Body of pancreas (tissue), 4 donors: Measurements from ENCODE around the gene VAV2.

ENCODE experiments used
- POLR2A ChIP-seq, 3 donors: fragments of 450-650 bp; IDR thresholded peaks; one replicate each; pipeline ENCODE4 v1.6.1; 2016; ENCODE audit warnings: antibody characterized with exemption in 3 of 3, mild to moderate bottlenecking in 2 of 3
- TF ChIP-seq, protein P1 (sequence below), 7 experiments: fragments of 450-650 bp in 4 of 7; fragments of 200-600 bp in 3 of 7; sonication (generic) in 3 of 7; IDR thresholded peaks; one replicate each; pipeline ENCODE4 v1.5.1; 2016 to 2019; ENCODE audit warnings: antibody characterized with exemption in 7 of 7

DNA sequence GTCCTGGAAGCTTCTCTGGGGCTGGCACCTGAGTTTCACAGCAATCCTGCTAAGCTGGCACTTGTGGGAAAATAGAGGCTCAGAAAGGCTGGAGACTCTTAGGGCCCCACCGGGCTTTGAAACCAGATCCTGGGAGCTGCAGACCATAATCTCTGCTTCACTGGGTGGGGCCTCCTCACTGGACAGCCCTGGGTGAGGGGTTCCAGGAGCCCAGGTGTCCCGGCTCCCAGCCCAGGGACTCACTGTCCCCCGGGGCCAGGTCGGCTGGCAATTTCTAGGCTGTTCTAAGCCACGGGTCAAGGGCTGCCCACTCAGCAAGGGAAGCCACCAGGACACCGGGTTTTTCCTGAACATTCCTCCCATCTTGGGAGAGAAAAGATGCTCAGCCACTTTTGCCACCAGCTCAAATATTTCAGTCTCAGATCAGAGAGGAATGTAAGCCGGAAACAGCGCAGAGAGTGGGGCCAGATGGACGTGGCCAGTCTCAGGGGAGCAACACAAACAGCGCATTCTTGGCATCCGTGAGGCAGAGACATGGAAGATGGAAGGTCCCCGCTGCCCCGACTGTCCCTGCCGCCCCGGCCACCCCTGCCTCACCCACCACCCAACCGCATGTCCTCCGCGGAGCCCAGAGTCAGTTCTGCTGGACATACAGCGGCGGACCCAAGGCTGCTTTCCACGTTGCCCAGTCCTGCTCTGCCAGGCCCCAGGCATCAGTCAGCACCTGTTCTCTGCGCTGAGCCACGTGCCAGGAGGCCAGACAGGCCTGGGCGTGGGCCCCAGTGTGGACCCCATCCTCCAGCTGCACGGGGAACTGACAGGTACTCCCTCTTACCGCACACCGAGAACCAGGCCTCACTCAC, 72.6 kb downstream of the VAV2 start:
- TF ChIP-seq, protein P1, sequence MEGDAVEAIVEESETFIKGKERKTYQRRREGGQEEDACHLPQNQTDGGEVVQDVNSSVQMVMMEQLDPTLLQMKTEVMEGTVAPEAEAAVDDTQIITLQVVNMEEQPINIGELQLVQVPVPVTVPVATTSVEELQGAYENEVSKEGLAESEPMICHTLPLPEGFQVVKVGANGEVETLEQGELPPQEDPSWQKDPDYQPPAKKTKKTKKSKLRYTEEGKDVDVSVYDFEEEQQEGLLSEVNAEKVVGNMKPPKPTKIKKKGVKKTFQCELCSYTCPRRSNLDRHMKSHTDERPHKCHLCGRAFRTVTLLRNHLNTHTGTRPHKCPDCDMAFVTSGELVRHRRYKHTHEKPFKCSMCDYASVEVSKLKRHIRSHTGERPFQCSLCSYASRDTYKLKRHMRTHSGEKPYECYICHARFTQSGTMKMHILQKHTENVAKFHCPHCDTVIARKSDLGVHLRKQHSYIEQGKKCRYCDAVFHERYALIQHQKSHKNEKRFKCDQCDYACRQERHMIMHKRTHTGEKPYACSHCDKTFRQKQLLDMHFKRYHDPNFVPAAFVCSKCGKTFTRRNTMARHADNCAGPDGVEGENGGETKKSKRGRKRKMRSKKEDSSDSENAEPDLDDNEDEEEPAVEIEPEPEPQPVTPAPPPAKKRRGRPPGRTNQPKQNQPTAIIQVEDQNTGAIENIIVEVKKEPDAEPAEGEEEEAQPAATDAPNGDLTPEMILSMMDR (IDR thresholded peaks at IDR 0.05) = no peak
- no peak for TF ChIP-seq POLR2A (IDR thresholded peaks at IDR 0.05)
